Measurements from ENCODE around the gene DLG2.

The DLG2 gene

DNA sequence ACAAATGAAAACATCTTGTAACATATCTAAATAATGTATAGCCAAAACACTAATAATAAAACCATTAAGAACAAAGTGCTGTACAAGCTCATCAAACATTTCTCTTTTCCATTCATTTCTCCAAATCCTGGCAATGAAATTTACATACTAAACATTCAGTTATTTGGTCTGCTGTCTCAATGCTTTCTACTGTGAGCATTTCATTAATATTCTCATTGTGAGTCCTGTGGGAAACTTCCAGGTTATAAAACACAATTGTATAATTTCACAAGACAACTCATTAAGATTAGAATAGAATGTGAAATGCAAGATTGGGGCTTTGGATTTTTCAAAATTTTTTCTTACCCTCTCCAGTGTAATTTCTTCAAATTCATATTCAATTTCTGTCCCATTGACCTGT lies 1464.0 kb downstream of the DLG2 start:
- no peak for FAIRE-seq

- FAIRE-seq: no peak
These were observed 1469.5 kb downstream of the DLG2 start for GRCh38 chr11:84157639-84158038.

DNA sequence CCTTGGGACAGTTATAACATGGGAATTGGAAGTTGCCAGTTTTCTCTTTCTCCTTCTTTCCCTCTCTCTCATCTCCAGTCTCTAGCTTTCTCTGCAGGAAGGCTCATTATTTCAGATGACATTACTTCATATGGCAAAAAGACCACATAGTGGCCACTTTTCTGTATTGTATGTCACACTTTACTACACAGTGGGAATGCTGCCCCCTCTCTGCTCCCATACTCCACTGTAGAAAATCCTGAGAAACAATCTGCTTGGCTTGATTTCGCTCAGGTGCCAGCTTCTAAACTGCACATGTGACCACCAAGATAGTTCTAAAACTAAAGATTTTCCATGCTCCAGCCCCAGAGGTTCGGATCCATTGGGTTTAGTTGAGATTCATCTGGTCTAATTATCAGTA lies 1480.3 kb downstream of the DLG2 start:
- FAIRE-seq: no peak

- FAIRE-seq: no peak
These were observed 1481.4 kb downstream of the DLG2 start for GRCh38 chr11:84145616-84146185.

DNA sequence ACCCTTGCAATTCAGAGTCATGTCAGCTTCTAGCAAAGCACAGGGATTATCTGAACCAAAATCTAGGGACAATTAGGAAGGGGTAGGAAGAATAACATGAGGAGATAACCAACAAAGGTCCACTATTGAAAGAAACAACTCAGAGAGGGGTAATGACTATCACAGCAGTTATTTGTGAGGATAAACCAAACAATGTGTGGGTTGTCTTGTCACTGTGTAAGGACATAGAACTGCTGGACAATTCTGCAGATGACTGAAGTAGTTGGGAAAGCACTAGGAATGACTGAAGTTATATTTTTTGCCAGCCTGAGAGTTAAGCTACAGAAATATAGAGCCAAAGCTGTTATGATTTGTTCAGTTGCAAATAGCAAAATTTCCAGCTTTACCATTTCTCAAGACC lies 1482.6 kb downstream of the DLG2 start:
- FAIRE-seq: no peak

- FAIRE-seq: no peak
These were observed 1484.7 kb downstream of the DLG2 start for GRCh38 chr11:84142411-84142810.

- FAIRE-seq: no peak
These were observed 1486.6 kb downstream of the DLG2 start for GRCh38 chr11:84140386-84141169.

DNA sequence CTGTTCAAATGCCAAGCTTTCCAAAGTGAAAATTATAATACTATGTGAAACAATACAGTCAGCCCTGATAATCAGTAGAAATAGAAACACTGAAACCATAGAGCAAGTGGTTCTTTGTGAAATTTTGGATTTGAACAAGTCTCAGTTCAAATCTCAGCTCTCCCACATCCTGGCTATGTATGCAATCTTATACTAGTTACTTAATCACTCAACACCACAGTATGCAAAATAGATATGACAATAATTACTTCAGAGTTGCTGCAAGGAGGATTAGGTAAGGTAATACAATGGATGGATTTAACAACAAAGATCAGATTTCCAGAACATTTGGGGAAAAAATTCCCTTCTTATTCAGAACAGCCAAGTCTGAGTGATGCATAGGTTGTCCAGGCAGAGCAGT lies 1489.2 kb downstream of the DLG2 start:
- no peak for FAIRE-seq

GRCh38 chr11:84137505-84137904 lies 1489.6 kb downstream of the DLG2 start:
- FAIRE-seq: no peak

- no peak for FAIRE-seq
These were observed 1490.2 kb downstream of the DLG2 start for GRCh38 chr11:84136926-84137325.

GRCh38 chr11:84130646-84131427 lies 1496.3 kb downstream of the DLG2 start:
- FAIRE-seq: no peak

GRCh38 chr11:84129961-84130576 lies 1497.1 kb downstream of the DLG2 start:
- FAIRE-seq: no peak

GRCh38 chr11:84128840-84129239 lies 1498.3 kb downstream of the DLG2 start:
- no peak for FAIRE-seq

- FAIRE-seq: no peak
These were observed 1509.8 kb downstream of the DLG2 start for GRCh38 chr11:84117394-84117793.

DNA sequence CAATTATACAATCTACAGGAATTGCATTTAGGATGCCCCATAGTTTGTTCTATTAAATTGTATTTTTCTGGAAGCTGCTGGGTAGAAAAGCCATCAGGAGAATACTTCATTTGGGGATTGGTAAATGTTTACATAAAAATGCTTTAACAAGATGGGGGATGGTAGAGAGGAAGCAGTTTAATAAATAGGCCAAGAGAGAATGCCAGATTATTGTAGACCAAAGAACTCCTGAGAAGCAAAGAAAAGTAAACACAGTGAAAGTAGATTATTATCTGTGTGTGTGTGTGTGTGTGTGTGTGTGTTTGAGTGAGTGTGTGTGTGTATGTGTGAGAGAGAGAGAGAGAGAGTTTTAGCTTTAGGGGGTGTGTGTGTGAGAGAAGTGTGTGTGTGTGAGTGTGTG lies 1520.6 kb downstream of the DLG2 start:
- FAIRE-seq: no peak

- no peak for FAIRE-seq
These were observed 1522.0 kb downstream of the DLG2 start for GRCh38 chr11:84105148-84105547.

DNA sequence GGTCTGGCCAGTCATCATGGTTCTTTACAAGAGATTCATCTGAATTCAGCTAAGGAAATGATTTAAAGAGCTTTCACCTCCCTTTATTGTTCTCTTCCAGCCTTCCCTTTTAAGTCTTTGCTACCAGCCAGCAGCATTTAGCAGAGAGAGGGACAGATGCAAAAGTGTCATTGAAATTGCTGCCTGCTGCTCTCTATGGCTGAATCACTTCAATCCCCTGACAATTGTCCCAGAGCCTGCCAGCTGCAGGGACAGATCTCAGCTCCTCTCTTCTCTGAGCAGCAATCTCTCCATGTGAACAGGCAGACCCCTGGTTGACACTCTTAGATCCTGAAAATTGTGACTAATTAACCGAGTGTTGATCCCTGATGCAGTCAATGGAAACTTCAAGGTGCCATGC lies 1524.0 kb downstream of the DLG2 start:
- FAIRE-seq: no peak

- FAIRE-seq: no peak
These were observed 1530.0 kb downstream of the DLG2 start for GRCh38 chr11:84097186-84097585.

DNA sequence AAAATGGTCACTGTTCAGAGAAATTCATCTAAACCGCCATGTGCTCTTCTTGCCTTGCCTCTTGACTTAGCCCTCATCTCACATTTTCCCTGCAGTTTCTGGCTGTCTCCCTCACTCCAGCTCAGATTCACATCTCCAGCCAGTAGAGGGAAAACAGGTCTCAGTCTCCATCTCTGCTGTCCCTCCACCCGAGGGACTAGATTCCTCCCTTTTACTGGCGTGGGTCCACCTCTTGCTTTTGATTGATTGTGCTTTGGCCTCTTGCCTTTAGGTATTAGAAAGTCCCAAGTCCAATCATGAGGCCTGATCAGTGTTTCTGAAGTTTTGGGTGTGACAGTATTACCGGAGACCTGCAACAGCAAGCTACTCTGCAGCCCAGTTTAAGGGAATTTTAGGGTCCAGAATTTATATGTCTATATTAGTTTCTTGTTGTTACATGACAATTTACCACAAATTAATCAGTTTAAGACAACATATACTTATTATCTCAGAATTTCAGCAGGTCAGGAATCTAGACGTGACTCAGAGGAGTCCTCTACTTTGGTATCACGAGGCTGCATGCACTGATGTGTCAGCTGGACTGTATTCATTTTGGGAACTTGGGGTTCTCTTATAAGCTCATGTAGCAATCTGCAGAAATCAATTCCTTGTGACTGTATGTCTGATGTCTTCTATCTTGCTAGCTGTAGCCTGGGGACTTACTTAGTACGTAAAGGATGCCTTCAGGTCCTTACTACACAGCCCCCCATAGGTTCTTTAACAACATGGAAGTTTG lies 1535.7 kb downstream of the DLG2 start:
- no peak for FAIRE-seq

- no peak for FAIRE-seq
These were observed 1537.8 kb downstream of the DLG2 start for GRCh38 chr11:84089072-84090057.

DNA sequence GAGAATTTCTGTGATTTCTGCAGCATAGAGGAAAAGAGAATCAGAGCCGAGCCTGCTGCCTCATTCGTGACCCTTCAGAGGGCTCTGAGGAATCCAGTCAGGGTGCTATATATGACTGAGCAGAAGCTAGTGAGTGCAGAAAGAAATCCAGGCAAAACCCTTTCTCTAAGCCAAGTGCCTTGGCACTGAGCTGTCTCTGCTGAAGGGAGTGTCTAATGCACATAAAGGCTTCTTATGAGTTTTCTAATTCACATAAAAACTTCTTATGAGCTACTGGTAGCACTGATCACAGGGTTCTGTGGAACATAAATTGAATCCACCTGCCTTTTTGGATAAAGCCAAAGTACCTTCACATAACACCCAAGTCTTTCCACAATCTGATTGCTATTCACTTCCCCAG lies 1555.3 kb downstream of the DLG2 start:
- FAIRE-seq: no peak
